MCF 10A (cell line): ENCODE results near the gene BEND7. TPM values are rescaled to one million over a fixed set of nuclear protein-coding genes. Genes with fewer than 3 reads are reported as not detected.

ENCODE experiments used
- BruUV-seq: library from RNA; stranded (reverse); fragments of 400-500 nt; replicated peaks from 2 replicates; lab custom pipeline; 2021; lab: Mats Ljungman, UMichigan
- CTCF ChIA-PET: fragments of 300-600 bp; sonication (Branson Sonifier 250); formaldehyde crosslinking; extraction: SDS; loops from one replicate; lab custom pipeline; 2021; ENCODE audit warnings: antibody characterized with exemption, inconsistent platforms; lab: Yijun Ruan, JAX
- POLR2A ChIA-PET: fragments of 300-600, 350-650 bp; sonication (Branson Sonifier 250); formaldehyde crosslinking; extraction: SDS; loops from one replicate; lab custom pipeline; 2020; ENCODE audit warnings: antibody characterized with exemption, inconsistent platforms; lab: Yijun Ruan, JAX
- DNase-seq: peaks from one replicate; pipeline ENCODE4 v3.0.0-alpha.2; 2018; ENCODE audit not compliant: unreplicated experiment
- H3K27ac Mint-ChIP-seq: one replicate; pipeline ENCODE4 v1.8.0; 2022; ENCODE audit warnings: mild to moderate bottlenecking, low read depth, mixed read lengths; ENCODE audit not compliant: unreplicated experiment
- H3K27me3 Mint-ChIP-seq: one replicate; pipeline ENCODE4 v1.8.0; 2022; ENCODE audit warnings: mixed read lengths; ENCODE audit not compliant: insufficient read depth, unreplicated experiment
- H3K36me3 Mint-ChIP-seq: one replicate; pipeline ENCODE4 v1.8.0; 2022; ENCODE audit warnings: mild to moderate bottlenecking, moderate library complexity, mixed read lengths; ENCODE audit not compliant: insufficient read depth, unreplicated experiment
- H3K4me1 Mint-ChIP-seq: one replicate; pipeline ENCODE4 v1.8.0; 2022; ENCODE audit warnings: mixed read lengths; ENCODE audit not compliant: insufficient read depth, unreplicated experiment
- H3K4me3 Mint-ChIP-seq: one replicate; pipeline ENCODE4 v1.8.0; 2022; ENCODE audit warnings: mild to moderate bottlenecking, moderate library complexity, mixed read lengths; ENCODE audit not compliant: unreplicated experiment
- H3K9me3 Mint-ChIP-seq: one replicate; pipeline ENCODE4 v1.8.0; 2022; ENCODE audit warnings: mixed read lengths; ENCODE audit not compliant: unreplicated experiment
- CTCF ChIP-seq: fragments of 200-600 bp; IDR thresholded peaks from one replicate; pipeline ENCODE4 v1.8.0; 2022; ENCODE audit warnings: antibody characterized with exemption, mild to moderate bottlenecking; ENCODE audit not compliant: unreplicated experiment
- intact Hi-C: fragments of 100-400 bp; cut with micrococcal nuclease; formaldehyde crosslinking; loops from 2 replicates; pipeline ENCODE4 v1.14.1; 2022
- total RNA-seq: library from RNA; stranded (reverse); gene quantifications from 2 replicates; pipeline ENCODE4 v1.2.3, GENCODE V29; 2022

Gene BEND7
- total RNA-seq, 1 experiment from 2014 or later = 12.4 TPM

DNA sequence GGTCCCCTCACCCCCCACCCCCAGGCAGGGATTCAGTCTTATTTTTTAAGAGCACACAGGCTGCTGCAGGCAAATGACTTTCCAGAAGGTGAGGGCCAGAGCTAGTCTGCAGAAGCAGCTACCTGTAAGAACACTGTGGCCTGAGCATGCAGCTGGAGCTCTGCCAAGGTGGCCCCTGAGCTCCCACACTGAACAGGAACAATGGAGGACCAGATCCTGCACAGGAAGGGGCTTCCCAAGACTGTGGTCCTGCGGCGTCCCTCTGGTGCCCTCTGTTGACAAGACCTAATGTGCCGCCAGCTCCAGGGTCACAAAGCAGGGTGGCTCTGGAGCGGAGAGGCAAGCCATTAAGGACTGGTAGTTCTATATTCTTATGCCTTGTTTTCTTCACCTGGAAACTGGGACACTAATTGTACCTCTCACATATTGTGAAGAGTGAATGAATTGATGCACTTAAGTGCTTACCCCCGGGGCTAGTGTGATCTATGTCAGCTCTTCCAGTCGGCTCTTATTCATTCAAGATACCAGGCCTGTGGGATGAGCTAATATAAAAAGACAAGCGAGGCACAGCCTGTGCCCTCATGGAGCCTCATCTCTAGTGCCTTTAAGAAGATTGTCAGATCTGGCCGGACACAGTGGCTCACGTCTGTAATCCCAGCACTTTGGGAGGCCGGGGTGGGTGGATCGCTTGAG lies 8.0 kb upstream of the BEND7 start:
- peak; percentile 50 for DNase-seq

GRCh38 chr10:13535346-13535745 lies 6.5 kb upstream of the BEND7 start:
- no TSS peak for BruUV-seq
- no peaks in the 10 kb centered on the region for H3K9me3 Mint-ChIP-seq
- no peaks in the 10 kb centered on the region for H3K36me3 Mint-ChIP-seq
- ChIA-PET CTCF (interaction anchor here (0.6 to 4.6 kb wide), 8 partner anchors 95 to 1885 kb away, joined by 3 to 28 read pairs (median 3); no protein-coding TSS in a partner anchor), POLR2A (interaction anchor here (0.6 to 0.7 kb wide), 2 partner anchors 186 to 212 kb away, joined by 3 read pairs; no protein-coding TSS in a partner anchor)
- no peak overlapping the region for H3K4me3 Mint-ChIP-seq
- no peak overlapping the region for H3K27ac Mint-ChIP-seq
- TF ChIP-seq CTCF = no peak
- DNase-seq = no peak
- peaks cover 30% of the 10 kb centered on the region for H3K27me3 Mint-ChIP-seq
- intact Hi-C loops = no loop called here
- H3K4me1 Mint-ChIP-seq = no peaks in the 10 kb centered on the region

More for the DNA sequence above, 8.0 kb upstream of the BEND7 start:
- peaks cover 44% of the 10 kb centered on the region for H3K27me3 Mint-ChIP-seq
- H3K27ac Mint-ChIP-seq = no peak overlapping the region
- CTCF ChIA-PET = interaction anchor here (0.6 to 4.6 kb wide), 16 partner anchors 10 to 864 kb away, joined by 3 to 28 read pairs (median 3); no protein-coding TSS in a partner anchor
- POLR2A ChIA-PET = interaction anchor here (1.4 kb wide), 2 partner anchors 9 to 50 kb away, joined by 3 to 5 read pairs; partner anchors contain the start of gene PRPF18
- no TSS peak for BruUV-seq
- H3K4me1 Mint-ChIP-seq = no peaks in the 10 kb centered on the region
- TF ChIP-seq CTCF = peak; percentile 37
- H3K4me3 Mint-ChIP-seq = no peak overlapping the region
- intact Hi-C loops = loop anchor here (2.0 kb wide), 1 partner anchor 164 kb away; no protein-coding TSS in a partner anchor
- no peaks in the 10 kb centered on the region for H3K36me3 Mint-ChIP-seq
- H3K9me3 Mint-ChIP-seq = no peaks in the 10 kb centered on the region

GRCh38 chr10:13529714-13529973 lies 830 bp upstream of the BEND7 start:
- no peak overlapping the region for H3K27ac Mint-ChIP-seq
- H3K4me3 Mint-ChIP-seq = peak overlapping the region; percentile 64
- CTCF ChIA-PET = interaction anchor here (1.1 kb wide), 1 partner anchor 157 kb away, joined by 4 read pairs; no protein-coding TSS in a partner anchor
- H3K27me3 Mint-ChIP-seq = no peaks in the 10 kb centered on the region
- BruUV-seq = no TSS peak
- no peak for TF ChIP-seq CTCF
- H3K36me3 Mint-ChIP-seq = no peaks in the 10 kb centered on the region
- POLR2A ChIA-PET = no interaction called here
- no peaks in the 10 kb centered on the region for H3K9me3 Mint-ChIP-seq
- intact Hi-C loops = loop anchor here (5.0 kb wide), 1 partner anchor 58 kb away; the partner anchor contains the start of gene PRPF18
- H3K4me1 Mint-ChIP-seq = peaks cover 21% of the 10 kb centered on the region
- no peak for DNase-seq

DNA sequence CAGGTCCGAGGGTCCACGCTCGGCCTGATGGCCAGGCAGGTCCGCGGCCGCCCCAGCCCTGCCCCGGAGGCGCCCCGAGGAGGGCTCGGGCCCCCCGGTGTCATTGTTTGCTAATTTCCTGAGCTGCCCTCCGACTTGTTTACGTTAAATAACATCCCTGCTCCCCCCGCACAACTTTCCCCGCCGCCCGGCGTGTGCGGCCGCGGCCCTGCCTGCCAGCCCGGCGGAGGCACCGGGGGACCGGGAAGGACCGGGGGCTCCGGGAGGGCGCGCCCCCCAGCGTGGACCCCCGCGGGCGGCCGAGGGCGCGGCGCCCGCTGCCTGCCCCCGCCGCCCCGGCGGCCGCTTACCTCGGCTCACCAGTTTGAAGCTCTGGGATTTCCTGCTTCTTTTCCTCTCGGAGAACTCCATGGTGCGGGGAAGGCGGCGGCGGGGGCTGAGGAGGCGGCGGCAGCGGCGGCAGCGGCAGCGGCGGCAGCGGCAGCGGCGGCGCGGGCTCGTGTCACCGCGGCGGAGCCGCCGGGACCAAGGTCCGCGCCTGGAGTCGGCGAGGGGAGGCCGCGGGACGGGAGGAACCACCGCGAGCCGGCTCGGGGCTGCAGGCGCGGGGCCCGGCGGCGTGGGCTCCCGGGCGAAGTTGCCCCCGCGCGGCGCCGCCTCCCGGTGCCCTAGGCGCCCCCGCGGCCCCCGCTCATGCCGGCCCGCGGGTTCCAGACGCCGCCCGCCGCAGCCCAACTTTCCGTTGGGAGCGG lies 515 bp downstream of the BEND7 start:
- Mint-ChIP-seq H3K27ac (peak overlapping the region; percentile 40), H3K27me3 (no peaks in the 10 kb centered on the region), H3K36me3 (no peaks in the 10 kb centered on the region), H3K9me3 (no peaks in the 10 kb centered on the region), H3K4me1 (peaks cover 21% of the 10 kb centered on the region), H3K4me3 (peak overlapping the region; percentile 69)
- no peak for DNase-seq
- intact Hi-C loops = loop anchor here (5.0 kb wide), 1 partner anchor 59 kb away; the partner anchor contains the start of gene PRPF18
- BruUV-seq = no TSS peak
- no peak for TF ChIP-seq CTCF
- CTCF ChIA-PET = interaction anchor here (0.6 to 2.2 kb wide), 7 partner anchors 59 to 248 kb away, joined by 3 to 15 read pairs (median 5); partner anchors contain the start of gene PRPF18
- POLR2A ChIA-PET = interaction anchor here (0.6 to 2.3 kb wide), 5 partner anchors 9 to 226 kb away, joined by 3 to 17 read pairs (median 4); partner anchors contain the start of gene PRPF18
